H1 (cell line): Measurements from ENCODE around the gene GRIA2. TPM values are rescaled to one million over a fixed set of nuclear protein-coding genes. Genes with fewer than 3 reads are reported as not detected.

Experiments used
- CTCF ChIA-PET: fragments of 300-600 bp; sonication (Branson Sonifier 250); formaldehyde crosslinking; loops from one replicate; lab custom pipeline; 2021; ENCODE audit not compliant: partially characterized antibody; lab: Charles Lee
- POLR2A ChIA-PET: fragments of 300-600 bp; sonication (Branson Sonifier 250); formaldehyde crosslinking; loops from one replicate; lab custom pipeline; 2021; ENCODE audit warnings: inconsistent platforms; ENCODE audit not compliant: partially characterized antibody; lab: Charles Lee
- DNase-seq, 2 experiments: peaks; one replicate each; pipeline versions ENCODE4 v3.0.0 to v3.0.0-alpha.2; 2010 to 2022; ENCODE audit warnings: low spot score in 2 of 2, low read depth in 1 of 2, mixed read lengths in 1 of 2
- FAIRE-seq: peaks from 2 replicates; lab custom pipeline; 2011; peaks lifted over from hg19 to GRCh38; lab: Jason Lieb, UNC
- H2AFZ ChIP-seq: 2 replicates; pipeline ENCODE4 v1.8.1; 2012; ENCODE audit warnings: low read length, inconsistent platforms
- H2AK5ac ChIP-seq: 2 replicates; pipeline ENCODE4 v1.6.1; 2013; ENCODE audit warnings: low read depth, low read length
- H2BK120ac ChIP-seq: replicated peaks from 2 replicates; pipeline ENCODE3; 2013; ENCODE audit warnings: low read depth, low read length, inconsistent platforms
- H2BK12ac ChIP-seq: 2 replicates; pipeline ENCODE4 v1.6.1; 2013; ENCODE audit warnings: low read depth, low read length
- H2BK15ac ChIP-seq: 2 replicates; pipeline ENCODE4 v1.6.1; 2013; ENCODE audit warnings: low read length
- H2BK20ac ChIP-seq: 2 replicates; pipeline ENCODE4 v1.6.1; 2013; ENCODE audit warnings: low read length
- H2BK5ac ChIP-seq: 2 replicates; pipeline ENCODE4 v1.6.1; 2013; ENCODE audit warnings: low read depth, low read length
- H3K14ac ChIP-seq: 2 replicates; pipeline ENCODE4 v1.6.1; 2013; ENCODE audit warnings: inconsistent platforms; ENCODE audit not compliant: insufficient read length
- H3K18ac ChIP-seq: 2 replicates; pipeline ENCODE4 v1.6.1; 2013; ENCODE audit warnings: low read length; ENCODE audit errors: extremely low read depth
- H3K23ac ChIP-seq: 2 replicates; pipeline ENCODE4 v1.6.1; 2013; ENCODE audit warnings: inconsistent platforms; ENCODE audit not compliant: insufficient read length
- H3K23me2 ChIP-seq: 2 replicates; pipeline ENCODE4 v1.6.1; 2013; ENCODE audit warnings: low read depth, low read length
- H3K27ac ChIP-seq: 2 replicates; pipeline ENCODE4 v1.6.1; 2011; ENCODE audit warnings: low read depth, low read length, inconsistent platforms
- H3K27me3 ChIP-seq, 4 experiments: replicated peaks in 1 of 4; 1 replicate in 1 of 4; 2 replicates in 3 of 4; pipeline versions ENCODE4 v1.6.1 to v1.8.1; 2011 to 2013; ENCODE audit warnings: low read length in 3 of 4, mild to moderate bottlenecking in 3 of 4, inconsistent platforms in 2 of 4, mixed read lengths in 2 of 4, moderate library complexity in 1 of 4; ENCODE audit not compliant: control insufficient read depth in 3 of 4, insufficient read depth in 3 of 4; ENCODE audit errors: extremely low read depth in 1 of 4
- H3K36me3 ChIP-seq, 4 experiments: 2 replicates each; pipeline versions ENCODE4 v1.6.1 to v1.8.1; 2011 to 2013; ENCODE audit warnings: mild to moderate bottlenecking in 4 of 4, low read length in 3 of 4, moderate library complexity in 2 of 4, control low read depth in 1 of 4, inconsistent platforms in 1 of 4; ENCODE audit not compliant: insufficient read depth in 4 of 4, control insufficient read depth in 2 of 4
- H3K4ac ChIP-seq: replicated peaks from 2 replicates; pipeline ENCODE3; 2013; ENCODE audit warnings: low read length, low read depth, mixed read lengths, inconsistent platforms; ENCODE audit not compliant: insufficient read length
- H3K4me1 ChIP-seq, 4 experiments: replicated peaks in 1 of 4; 1 replicate in 1 of 4; 2 replicates in 3 of 4; pipeline versions ENCODE4 v1.6.1 to v1.8.1; 2011 to 2013; ENCODE audit warnings: low read length in 3 of 4, inconsistent platforms in 2 of 4, mixed read lengths in 1 of 4; ENCODE audit not compliant: insufficient read depth in 4 of 4, control insufficient read depth in 3 of 4
- H3K4me2 ChIP-seq, 2 experiments: 2 replicates each; pipeline versions ENCODE4 v1.6.1 to v1.8.1; 2011 to 2013; ENCODE audit warnings: low read depth in 2 of 2, low read length in 2 of 2, control low read depth in 1 of 2, inconsistent platforms in 1 of 2, mild to moderate bottlenecking in 1 of 2; ENCODE audit not compliant: insufficient read depth in 1 of 2
- H3K4me3 ChIP-seq, 4 experiments: fragments of 200-600, 300-600 bp in 1 of 4; sonication (generic), shearing (Covaris generic), sonication (Bioruptor Twin) in 1 of 4; 2 replicates each; pipeline versions ENCODE4 v1.5.1 to v1.8.1; 2011 to 2016; ENCODE audit warnings: low read length in 4 of 4, low read depth in 3 of 4, control low read depth in 2 of 4, inconsistent platforms in 2 of 4, mild to moderate bottlenecking in 2 of 4, mixed read lengths in 1 of 4, moderate library complexity in 1 of 4; ENCODE audit not compliant: insufficient read depth in 2 of 4; ENCODE audit errors: extremely low read depth in 1 of 4
- H3K56ac ChIP-seq: replicated peaks from 2 replicates; pipeline ENCODE3; 2013; ENCODE audit warnings: low read depth, mild to moderate bottlenecking, mixed read lengths, low read length, inconsistent platforms; ENCODE audit not compliant: insufficient read length
- H3K79me1 ChIP-seq: 2 replicates; pipeline ENCODE4 v1.6.1; 2013; ENCODE audit warnings: low read depth, low read length, control low read depth
- H3K79me2 ChIP-seq, 2 experiments: 2 replicates each; pipeline versions ENCODE4 v1.6.1 to v1.8.1; 2012 to 2013; ENCODE audit warnings: low read length in 2 of 2, mild to moderate bottlenecking in 2 of 2, inconsistent platforms in 1 of 2; ENCODE audit not compliant: insufficient read depth in 2 of 2, control insufficient read depth in 1 of 2
- H3K9ac ChIP-seq, 4 experiments: replicated peaks in 1 of 4; 1 replicate in 1 of 4; 2 replicates in 3 of 4; pipeline versions ENCODE4 v1.6.1 to v1.8.1; 2011 to 2013; ENCODE audit warnings: low read depth in 3 of 4, low read length in 3 of 4, control low read depth in 2 of 4, mild to moderate bottlenecking in 2 of 4, moderate library complexity in 2 of 4, inconsistent platforms in 1 of 4; ENCODE audit errors: extremely low read depth in 1 of 4
- H3K9me3 ChIP-seq, 2 experiments: 2 replicates each; pipeline versions ENCODE4 v1.6.1 to v1.8.1; 2012 to 2013; ENCODE audit warnings: mild to moderate bottlenecking in 2 of 2, moderate library complexity in 2 of 2, control low read depth in 1 of 2, inconsistent platforms in 1 of 2, low read depth in 1 of 2, low read length in 1 of 2, mixed read lengths in 1 of 2; ENCODE audit not compliant: insufficient read depth in 2 of 2
- H4K20me1 ChIP-seq, 2 experiments: replicated peaks in 1 of 2; 2 replicates each; pipeline versions ENCODE3 to v1.8.1; 2011 to 2013; ENCODE audit warnings: inconsistent platforms in 2 of 2, low read length in 2 of 2, mild to moderate bottlenecking in 1 of 2; ENCODE audit not compliant: insufficient read depth in 2 of 2, control insufficient read depth in 1 of 2
- H4K5ac ChIP-seq: 2 replicates; pipeline ENCODE4 v1.6.1; 2013; ENCODE audit warnings: low read length, low read depth, mixed read lengths, inconsistent platforms; ENCODE audit not compliant: insufficient read length
- H4K8ac ChIP-seq: 2 replicates; pipeline ENCODE4 v1.8.0; 2013; ENCODE audit warnings: mild to moderate bottlenecking, moderate library complexity, low read length, inconsistent platforms; ENCODE audit not compliant: insufficient read depth; ENCODE audit errors: extremely low read depth
- H4K91ac ChIP-seq: replicated peaks from 2 replicates; pipeline ENCODE3; 2013; ENCODE audit warnings: low read length, mixed read lengths, inconsistent platforms; ENCODE audit not compliant: insufficient read length
- CBX8 ChIP-seq: fragments of 300-800, 300-1000 bp; sonication (generic); IDR thresholded peaks from 2 replicates; pipeline ENCODE4 v1.7.1; 2016; ENCODE audit warnings: low read depth, low read length, borderline replicate concordance
- SP2 ChIP-seq: IDR thresholded peaks from 2 replicates; pipeline ENCODE4 v1.6.1; 2012; ENCODE audit warnings: mild to moderate bottlenecking, low read length, inconsistent platforms
- WGBS, 2 experiments: shearing (Covaris generic) in 1 of 2; methylation state at CpG; one replicate each; pipeline versions ENCODE4 v1.1.6 to v1.1.7; 2013 to 2015; ENCODE audit warnings: low lambda C conversion rate in 2 of 2, mixed read lengths in 2 of 2, inconsistent platforms in 1 of 2, low coverage in 1 of 2, missing lambda C conversion rate in 1 of 2; ENCODE audit not compliant: insufficient replicate concordance in 2 of 2, insufficient coverage in 1 of 2, insufficient read length in 1 of 2; ENCODE audit errors: extremely low coverage in 1 of 2, missing lambda C conversion rate in 1 of 2; 5-methylcytosine and 5-hydroxymethylcytosine counted together
- polyA plus RNA-seq, 7 experiments: library from polyadenylated mRNA; depleted of rRNA in 3 of 7; stranded (reverse) in 5 of 7; unstranded in 2 of 7; fragments of >200 nt in 5 of 7; fragments of 200-250 nt in 2 of 7; gene quantifications; 1 replicate in 5 of 7; 2 replicates in 1 of 7; 4 replicates in 1 of 7; pipeline versions ENCODE4 v1.2.1 to v1.2.3, GENCODE V29; 2011 to 2013; ENCODE audit warnings: missing spikeins in 2 of 7, mixed read lengths in 2 of 7
- total RNA-seq: library from RNA; stranded (reverse); fragmentation: NEBNext Ultra II Directional; extraction: Animal tissue kit (Norgen Biotek cat#: 25700); gene quantifications from 2 replicates; pipeline ENCODE4 v1.2.1, GENCODE V29; 2021

The GRIA2 gene
- total and polyA plus RNA-seq, 2 of the 8 experiments (the other 6 are each of a cell fraction or from before 2014, with no cell fraction given): not detected

DNA sequence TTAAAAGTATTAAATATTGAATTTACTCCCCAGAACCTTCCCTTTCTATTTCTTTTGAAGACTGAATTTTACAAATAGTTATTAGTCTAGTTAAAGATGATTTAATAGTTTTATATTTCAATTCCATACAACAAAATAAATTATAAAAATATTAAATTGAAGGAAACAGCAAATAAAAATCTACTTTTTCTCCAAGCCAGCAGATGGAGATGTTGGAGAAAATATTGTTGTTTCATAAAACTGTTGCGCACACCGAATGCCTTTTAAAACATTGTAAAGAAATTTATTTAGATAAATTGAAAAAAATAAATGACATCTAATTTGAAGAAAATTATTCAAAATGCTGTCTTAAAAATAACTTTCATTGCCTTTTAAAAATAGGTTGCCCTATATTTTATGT lies 5.5 kb downstream of the GRIA2 start:
- no peak overlapping the region for H3K23ac ChIP-seq
- no peak overlapping the region for H2BK15ac ChIP-seq
- H2BK20ac ChIP-seq: no peak overlapping the region
- H3K4me3 ChIP-seq: no peak overlapping the region
- DNase-seq (no peak), FAIRE-seq (no peak)
- H3K18ac ChIP-seq: no peak overlapping the region
- no peak overlapping the region for H4K8ac ChIP-seq
- H2BK120ac ChIP-seq: no peak overlapping the region
- H2AK5ac ChIP-seq: no peak overlapping the region
- no peak overlapping the region for H2AFZ ChIP-seq
- no peak overlapping the region for H4K91ac ChIP-seq
- H3K23me2 ChIP-seq: peaks cover 13% of the 10 kb centered on the region; the same call in 1 of the 2 replicates
- H3K27ac ChIP-seq: no peak overlapping the region
- no peak overlapping the region for H3K4me2 ChIP-seq
- 100% methylated on average over 2 of the region's 2 CpGs; no CpG with 5 or more reads in 1 of the 2 experiments for WGBS, 2 experiments
- no peaks in the 10 kb centered on the region for H4K20me1 ChIP-seq
- no peaks in the 10 kb centered on the region for H3K9me3 ChIP-seq
- H3K36me3 ChIP-seq: no peaks in the 10 kb centered on the region
- H3K56ac ChIP-seq: no peak overlapping the region
- no peak overlapping the region for H2BK12ac ChIP-seq
- CTCF ChIA-PET: no interaction called here
- no peaks in the 10 kb centered on the region for H3K79me1 ChIP-seq
- H3K4me1 ChIP-seq: 0 out of 7 replicates have a peak, but pooled peaks cover 0 to 7% (median 3%) of the 10 kb centered on the region in 4 experiments
- H3K27me3 ChIP-seq: peaks cover 11 to 26% (median 21%) of the 10 kb centered on the region in 4 experiments
- TF ChIP-seq SP2: no peak
- no peak for TF ChIP-seq CBX8
- no peak overlapping the region for H3K14ac ChIP-seq
- no peak overlapping the region for H4K5ac ChIP-seq
- H2BK5ac ChIP-seq: no peak overlapping the region
- POLR2A ChIA-PET: no interaction called here
- no peak overlapping the region for H3K9ac ChIP-seq
- no peaks in the 10 kb centered on the region for H3K79me2 ChIP-seq
- no peak overlapping the region for H3K4ac ChIP-seq
